H1 (cell line): ENCODE data around the gene CBX4. TPM values are rescaled to one million over a fixed set of nuclear protein-coding genes. Genes with fewer than 3 reads are reported as not detected.

ENCODE experiments used
- BRCA1 ChIP-seq: IDR thresholded peaks from 2 replicates; pipeline ENCODE4 v1.6.1; 2012; ENCODE audit warnings: low read depth, low read length, improper control_type of control experiment
- EZH2 ChIP-seq: fragments of 200-600 bp; sonication (generic); IDR thresholded peaks from 2 replicates; pipeline ENCODE4 v1.7.1; 2012; ENCODE audit warnings: low read depth, mild to moderate bottlenecking, moderate library complexity, low read length, inconsistent platforms; ENCODE audit not compliant: severe bottlenecking
- POU5F1 ChIP-seq: IDR thresholded peaks from 2 replicates; pipeline ENCODE4 v1.6.1; 2011; ENCODE audit warnings: low read depth, mild to moderate bottlenecking, low read length, moderate library complexity
- SP2 ChIP-seq: IDR thresholded peaks from 2 replicates; pipeline ENCODE4 v1.6.1; 2012; ENCODE audit warnings: mild to moderate bottlenecking, low read length, inconsistent platforms
- polyA plus RNA-seq, 7 experiments: library from polyadenylated mRNA; depleted of rRNA in 3 of 7; stranded (reverse) in 5 of 7; unstranded in 2 of 7; fragments of >200 nt in 5 of 7; fragments of 200-250 nt in 2 of 7; gene quantifications; 1 replicate in 5 of 7; 2 replicates in 1 of 7; 4 replicates in 1 of 7; pipeline versions ENCODE4 v1.2.1 to v1.2.3, GENCODE V29; 2011 to 2013; ENCODE audit warnings: missing spikeins in 2 of 7, mixed read lengths in 2 of 7
- total RNA-seq: library from RNA; stranded (reverse); fragmentation: NEBNext Ultra II Directional; extraction: Animal tissue kit (Norgen Biotek cat#: 25700); gene quantifications from 2 replicates; pipeline ENCODE4 v1.2.1, GENCODE V29; 2021

The CBX4 gene
- total and polyA plus RNA-seq, 2 of the 8 experiments (the other 6 are each of a cell fraction or from before 2014, with no cell fraction given) = 1.8 to 4.0 TPM

- TF ChIP-seq SP2 (no peak), BRCA1 (no peak), EZH2 (no peak), POU5F1 (no peak)
These were observed 2.7 kb downstream of the CBX4 start (continued) for GRCh38 chr17:79836510-79836971.
